Activated naive CD4-positive, alpha-beta T cell treated with anti-CD3 and anti-CD28 coated beads, Interleukin-2, amount 10 ng/mL, durations not matched to agents 7 days and 5 days (primary cell): ENCODE measurements around the gene CELF4.

Experiments
- CTCF ChIA-PET: fragments of 350-600 bp; sonication (Branson Sonifier 250); formaldehyde crosslinking; loops from one replicate; lab custom pipeline; 2021; ENCODE audit warnings: antibody characterized with exemption; lab: Charles Lee
- DNase-seq: peaks from one replicate; pipeline ENCODE4 v3.0.0-alpha.2; 2020
- H3K27ac Mint-ChIP-seq: one replicate; pipeline ENCODE4 v1.8.0; 2021; ENCODE audit warnings: mild to moderate bottlenecking, moderate library complexity, mixed read lengths
- H3K27me3 Mint-ChIP-seq: one replicate; pipeline ENCODE4 v1.8.0; 2021; ENCODE audit warnings: mild to moderate bottlenecking, mixed read lengths
- H3K36me3 Mint-ChIP-seq: one replicate; pipeline ENCODE4 v1.8.0; 2021; ENCODE audit warnings: mixed read lengths
- H3K4me1 Mint-ChIP-seq: one replicate; pipeline ENCODE4 v1.8.0; 2021; ENCODE audit warnings: mixed read lengths
- H3K4me3 Mint-ChIP-seq: one replicate; pipeline ENCODE4 v1.8.0; 2021; ENCODE audit warnings: mild to moderate bottlenecking, moderate library complexity, mixed read lengths
- H3K9me3 Mint-ChIP-seq: one replicate; pipeline ENCODE4 v1.8.0; 2021; ENCODE audit warnings: mixed read lengths

Gene CELF4

DNA sequence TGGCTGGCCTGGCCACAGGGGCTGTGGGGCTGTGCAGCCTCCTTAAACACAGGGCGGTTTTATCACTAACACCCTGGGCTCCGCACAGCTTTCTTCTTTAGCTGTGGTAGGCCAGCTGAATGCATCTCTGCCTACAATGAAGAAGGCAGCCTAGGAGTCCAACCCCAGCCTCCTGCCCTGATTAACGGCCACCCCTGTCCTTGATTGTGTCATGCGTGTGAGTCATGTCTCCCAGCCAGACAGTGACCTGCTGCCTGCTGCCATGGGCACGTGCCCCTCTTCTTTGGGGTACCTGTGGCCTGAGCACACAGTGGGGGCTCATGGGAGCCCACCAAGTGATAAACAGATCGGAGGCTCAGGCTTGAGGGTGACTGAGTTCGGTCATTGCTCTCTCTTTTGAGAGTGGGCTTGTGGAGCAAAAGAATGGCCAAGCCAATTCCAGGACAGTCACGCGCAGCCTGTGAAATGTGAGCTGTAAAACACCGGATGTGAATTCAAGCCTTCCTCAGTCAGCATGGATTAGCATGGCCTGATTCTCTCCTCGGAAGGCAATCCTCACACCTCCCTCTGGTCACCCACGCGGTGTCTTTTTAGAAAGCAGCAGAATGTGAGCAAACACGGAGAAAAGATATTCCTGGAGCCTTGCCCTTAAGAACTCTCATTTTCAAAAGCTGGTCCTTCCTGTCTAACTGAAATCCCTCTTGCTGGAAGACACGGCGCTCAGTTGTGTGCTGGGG, 144.1 kb downstream of the CELF4 start:
- no peaks in the 10 kb centered on the region for H3K4me1 Mint-ChIP-seq
- CTCF ChIA-PET, result no interaction called here
- no peak overlapping the region for H3K27ac Mint-ChIP-seq
- no peaks in the 10 kb centered on the region for H3K27me3 Mint-ChIP-seq
- no peak for DNase-seq
- H3K36me3 Mint-ChIP-seq, result no peaks in the 10 kb centered on the region
- no peak overlapping the region for H3K4me3 Mint-ChIP-seq
- no peaks in the 10 kb centered on the region for H3K9me3 Mint-ChIP-seq

DNA sequence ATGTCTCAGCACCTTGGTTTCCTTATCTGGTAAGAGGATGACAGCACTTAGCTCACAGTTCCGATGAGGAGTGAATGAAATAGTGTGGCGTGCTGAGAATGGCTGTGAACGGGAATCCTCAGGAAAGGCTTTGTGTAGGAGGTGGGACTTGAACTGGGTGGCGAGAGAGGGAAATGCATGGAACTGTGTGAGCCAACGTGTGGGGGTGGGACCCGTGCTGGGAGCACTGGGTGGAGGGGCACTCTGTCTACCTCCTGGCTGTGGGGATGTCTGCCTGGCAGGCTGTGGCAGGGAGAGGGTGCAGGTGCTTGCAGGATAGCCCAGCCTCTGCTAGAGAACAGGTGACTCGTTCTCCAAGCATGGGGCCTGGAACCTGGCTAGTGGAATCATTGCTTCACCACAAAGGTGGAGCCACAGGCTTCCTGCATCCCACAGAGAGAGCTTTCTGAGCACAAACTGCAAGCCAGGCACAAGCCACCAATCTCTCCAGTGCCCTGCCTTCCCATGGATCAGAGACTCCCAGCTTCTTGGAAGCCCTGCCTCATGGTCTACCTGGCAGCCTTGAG, 145.2 kb downstream of the CELF4 start:
- DNase-seq, result no peak
- Mint-ChIP-seq H3K4me1 (no peaks in the 10 kb centered on the region), H3K27ac (no peak overlapping the region), H3K4me3 (no peak overlapping the region), H3K36me3 (no peaks in the 10 kb centered on the region), H3K9me3 (no peaks in the 10 kb centered on the region), H3K27me3 (no peaks in the 10 kb centered on the region)
- CTCF ChIA-PET, result no interaction called here

DNA sequence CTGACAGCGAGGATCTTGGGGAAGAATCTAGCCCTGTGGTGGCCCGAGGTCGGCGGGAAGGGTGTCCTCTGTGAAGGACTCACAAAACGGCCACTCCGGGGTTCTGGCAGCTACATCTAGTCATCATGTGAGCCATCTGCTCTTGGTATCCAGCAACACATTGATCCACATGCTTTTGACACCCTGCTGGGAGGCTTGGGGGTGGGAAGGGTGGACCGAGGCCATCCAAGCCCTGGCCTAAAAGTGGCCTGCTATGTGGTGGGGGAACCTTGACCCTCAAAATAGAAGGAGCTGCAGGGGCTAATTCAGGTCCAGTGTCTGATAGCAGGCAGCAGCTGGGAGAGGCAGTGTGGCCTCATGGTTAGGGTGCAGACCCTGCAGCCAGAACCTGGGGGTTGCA, 145.7 kb downstream of the CELF4 start:
- no peaks in the 10 kb centered on the region for H3K9me3 Mint-ChIP-seq
- no peaks in the 10 kb centered on the region for H3K27me3 Mint-ChIP-seq
- CTCF ChIA-PET, result no interaction called here
- no peak overlapping the region for H3K4me3 Mint-ChIP-seq
- no peaks in the 10 kb centered on the region for H3K4me1 Mint-ChIP-seq
- DNase-seq, result no peak
- H3K27ac Mint-ChIP-seq, result no peak overlapping the region
- no peaks in the 10 kb centered on the region for H3K36me3 Mint-ChIP-seq

DNA sequence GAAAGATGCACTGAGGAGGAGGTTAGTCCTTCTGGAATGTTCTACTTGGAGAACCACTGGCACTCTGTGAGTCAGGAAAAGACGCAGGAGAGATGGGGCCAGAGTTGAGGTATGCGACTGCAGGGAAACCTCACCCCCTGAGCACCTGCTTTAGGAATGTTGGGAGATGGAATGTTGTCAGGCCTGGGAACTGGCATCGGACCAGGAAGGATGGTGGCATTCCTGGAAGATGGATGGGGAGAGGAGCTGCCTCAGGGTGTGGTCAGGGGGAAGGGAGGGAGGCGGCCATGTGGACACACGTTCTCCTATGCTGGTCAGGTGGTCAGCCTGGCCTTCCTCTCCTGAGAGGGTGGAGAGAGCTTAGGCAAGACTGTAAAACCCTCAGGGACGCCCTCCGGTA, 146.3 kb downstream of the CELF4 start:
- Mint-ChIP-seq H3K36me3 (no peaks in the 10 kb centered on the region), H3K9me3 (no peaks in the 10 kb centered on the region), H3K4me3 (no peak overlapping the region), H3K4me1 (no peaks in the 10 kb centered on the region), H3K27ac (no peak overlapping the region), H3K27me3 (no peaks in the 10 kb centered on the region)
- no peak for DNase-seq
- CTCF ChIA-PET, result no interaction called here

DNA sequence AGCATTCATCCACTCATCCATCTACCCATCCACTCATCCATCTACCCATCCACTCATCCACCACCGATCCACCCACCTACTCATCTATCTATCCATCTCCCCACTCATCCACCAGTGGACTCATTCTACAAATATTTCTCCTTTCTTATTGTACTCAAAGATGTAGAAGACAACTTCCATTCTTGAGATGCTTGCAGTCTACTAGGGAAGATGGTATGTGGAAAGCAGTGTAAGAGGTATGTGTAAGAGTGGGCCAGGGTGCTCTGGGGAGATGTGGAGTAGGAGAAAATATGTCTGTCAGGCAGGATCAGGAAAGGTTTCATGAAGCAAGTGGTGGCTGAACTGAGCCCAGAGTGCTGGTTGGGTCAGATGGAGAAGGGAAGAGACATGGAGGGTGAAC, 150.8 kb downstream of the CELF4 start:
- no peaks in the 10 kb centered on the region for H3K9me3 Mint-ChIP-seq
- CTCF ChIA-PET, result no interaction called here

DNA sequence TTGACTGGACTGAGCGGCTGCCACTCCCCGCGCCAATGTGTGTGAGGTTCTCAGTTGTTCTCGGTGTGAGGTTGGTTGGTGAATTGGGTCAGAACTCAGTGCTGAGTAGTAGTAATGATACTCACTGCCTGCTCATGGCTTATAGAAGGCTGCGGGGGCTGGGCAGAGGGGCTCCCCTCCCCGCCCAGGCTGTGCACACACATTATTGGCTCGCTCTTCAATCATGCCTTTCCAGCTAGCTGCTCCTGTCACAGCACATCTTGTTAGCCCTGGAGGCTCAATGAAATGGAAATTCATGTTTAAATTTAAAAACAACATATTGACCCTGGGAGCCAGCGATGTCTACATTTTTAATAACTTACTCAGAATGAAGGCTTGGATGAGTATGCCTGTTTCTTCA, 152.8 kb downstream of the CELF4 start:
- no peak for DNase-seq
- H3K36me3 Mint-ChIP-seq, result no peaks in the 10 kb centered on the region
- H3K9me3 Mint-ChIP-seq, result no peaks in the 10 kb centered on the region
- CTCF ChIA-PET, result no interaction called here
- no peaks in the 10 kb centered on the region for H3K27me3 Mint-ChIP-seq
- no peaks in the 10 kb centered on the region for H3K4me1 Mint-ChIP-seq
- H3K4me3 Mint-ChIP-seq, result no peak overlapping the region
- H3K27ac Mint-ChIP-seq, result no peak overlapping the region

More for the DNA sequence above, 150.8 kb downstream of the CELF4 start:
- Mint-ChIP-seq H3K36me3 (no peaks in the 10 kb centered on the region), H3K27ac (no peak overlapping the region), H3K27me3 (no peaks in the 10 kb centered on the region), H3K4me3 (no peak overlapping the region), H3K4me1 (no peaks in the 10 kb centered on the region)
- no peak for DNase-seq

DNA sequence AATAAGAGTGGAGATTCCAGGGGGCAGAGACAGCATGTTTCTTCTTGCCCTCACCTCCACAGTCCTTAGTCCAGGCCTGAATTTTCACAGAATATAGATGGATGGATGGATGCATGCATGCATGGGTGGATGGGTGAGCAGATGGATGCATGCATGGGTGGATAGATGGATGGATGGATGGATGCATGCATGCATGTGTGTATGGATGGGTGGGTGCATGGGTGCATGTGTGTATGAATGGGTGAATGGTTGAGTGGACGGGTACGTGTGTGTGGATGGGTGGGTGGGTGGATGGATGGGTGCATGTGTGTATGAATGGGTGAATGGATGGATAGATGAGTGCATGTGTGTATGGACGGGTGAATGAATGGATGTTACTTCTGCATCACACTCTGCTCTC, 153.3 kb downstream of the CELF4 start:
- Mint-ChIP-seq H3K27me3 (no peaks in the 10 kb centered on the region), H3K27ac (no peak overlapping the region), H3K9me3 (no peaks in the 10 kb centered on the region), H3K4me1 (no peaks in the 10 kb centered on the region), H3K36me3 (no peaks in the 10 kb centered on the region), H3K4me3 (no peak overlapping the region)
- no peak for DNase-seq
- CTCF ChIA-PET, result no interaction called here

DNA sequence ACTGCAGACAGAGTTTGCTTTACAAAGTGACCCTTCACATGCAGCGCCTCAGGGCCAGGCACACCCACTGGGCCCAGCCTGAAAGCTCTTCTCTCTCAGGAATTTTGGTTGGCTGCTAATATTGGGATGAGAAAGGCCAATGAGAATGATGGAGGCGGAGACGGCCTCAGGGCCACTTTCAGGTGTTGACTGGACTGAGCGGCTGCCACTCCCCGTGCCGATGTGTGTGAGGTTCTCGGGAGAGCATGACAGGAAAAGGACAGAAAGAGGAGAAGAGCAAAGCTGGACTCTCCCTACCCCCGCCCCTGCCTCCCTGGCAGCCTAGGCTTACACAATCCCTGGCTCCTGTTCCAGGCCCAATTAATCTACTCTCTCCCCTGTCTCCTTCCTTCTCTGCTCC, 155.7 kb downstream of the CELF4 start:
- Mint-ChIP-seq H3K4me1 (no peaks in the 10 kb centered on the region), H3K36me3 (no peaks in the 10 kb centered on the region), H3K4me3 (no peak overlapping the region), H3K27ac (no peak overlapping the region), H3K9me3 (no peaks in the 10 kb centered on the region), H3K27me3 (no peaks in the 10 kb centered on the region)
- DNase-seq, result no peak
- CTCF ChIA-PET, result no interaction called here

DNA sequence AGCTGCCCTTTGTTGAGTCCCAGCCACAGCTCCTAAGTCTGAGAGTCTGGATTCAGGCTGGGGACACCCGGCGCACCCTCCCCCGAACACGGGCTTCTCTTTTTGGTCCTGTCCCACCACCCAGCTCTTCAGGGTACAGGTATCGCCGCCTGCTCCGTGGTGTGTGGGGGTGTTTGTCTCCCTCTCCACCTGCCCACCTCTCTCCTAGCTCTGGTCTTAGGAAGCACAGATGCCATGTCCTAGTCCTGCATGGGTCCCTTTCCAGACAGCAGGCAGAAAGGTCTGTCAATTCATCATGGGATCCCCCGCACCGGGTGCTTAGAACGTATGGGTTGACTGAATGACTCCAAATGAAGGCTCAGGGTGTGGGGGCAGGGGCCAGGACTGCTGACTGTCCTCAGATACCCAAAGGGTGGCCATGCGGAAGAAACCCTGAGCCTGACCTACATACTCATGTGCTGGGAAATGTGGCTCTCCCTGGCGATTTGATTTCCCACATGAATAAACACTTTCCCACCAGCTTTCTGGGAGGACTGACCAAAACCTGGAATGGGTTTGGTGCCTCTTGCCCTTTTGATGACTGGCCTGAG, 156.8 kb downstream of the CELF4 start:
- no peak for DNase-seq
- Mint-ChIP-seq H3K27me3 (no peaks in the 10 kb centered on the region), H3K36me3 (no peaks in the 10 kb centered on the region), H3K9me3 (no peaks in the 10 kb centered on the region), H3K4me3 (no peak overlapping the region), H3K27ac (no peak overlapping the region), H3K4me1 (no peaks in the 10 kb centered on the region)
- CTCF ChIA-PET, result no interaction called here

DNA sequence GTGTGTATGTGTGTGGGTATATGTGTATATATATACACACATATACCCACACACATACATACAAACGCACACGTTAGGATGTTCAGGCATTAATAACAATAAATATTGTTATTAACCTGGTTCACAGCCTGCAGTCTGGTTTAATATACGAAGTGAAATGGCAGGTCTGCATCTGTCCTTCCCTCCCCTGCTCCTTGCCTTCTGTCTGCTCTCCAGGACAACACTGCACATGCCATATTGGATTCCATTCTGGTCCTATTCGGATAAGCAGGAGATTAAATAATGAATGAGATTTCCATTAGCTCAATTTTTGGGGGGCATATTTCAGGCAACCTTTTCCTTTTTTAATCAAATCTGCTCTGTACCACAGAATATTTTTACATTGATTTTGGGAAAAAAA, 158.0 kb downstream of the CELF4 start:
- CTCF ChIA-PET, result no interaction called here
- H3K27me3 Mint-ChIP-seq, result no peaks in the 10 kb centered on the region

DNA sequence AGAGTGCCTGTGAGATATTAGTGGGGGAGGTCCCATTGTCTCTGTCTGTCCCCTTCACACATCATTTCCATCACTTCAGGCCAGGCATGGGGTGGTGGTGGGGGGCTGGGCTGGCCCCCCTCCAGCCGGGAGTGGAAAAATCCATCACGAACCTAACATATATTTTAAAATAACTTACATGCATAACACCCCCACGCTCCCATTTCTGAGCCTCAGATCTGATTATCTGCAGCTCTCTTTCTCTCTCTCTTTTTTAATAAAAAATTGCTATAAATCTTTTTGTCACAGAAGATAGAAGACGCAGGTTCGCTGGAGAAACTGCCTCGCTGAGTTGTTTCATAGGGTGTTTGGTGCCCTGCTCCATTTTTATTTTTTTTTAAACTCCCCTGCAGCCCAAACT, 159.8 kb downstream of the CELF4 start:
- Mint-ChIP-seq H3K4me3 (no peak overlapping the region), H3K9me3 (no peaks in the 10 kb centered on the region), H3K27ac (no peak overlapping the region), H3K4me1 (no peaks in the 10 kb centered on the region), H3K27me3 (no peaks in the 10 kb centered on the region), H3K36me3 (no peaks in the 10 kb centered on the region)
- CTCF ChIA-PET, result no interaction called here
- DNase-seq, result no peak

More for the DNA sequence above, 158.0 kb downstream of the CELF4 start:
- Mint-ChIP-seq H3K4me1 (no peaks in the 10 kb centered on the region), H3K36me3 (no peaks in the 10 kb centered on the region), H3K27ac (no peak overlapping the region), H3K9me3 (no peaks in the 10 kb centered on the region), H3K4me3 (no peak overlapping the region)
- no peak for DNase-seq

DNA sequence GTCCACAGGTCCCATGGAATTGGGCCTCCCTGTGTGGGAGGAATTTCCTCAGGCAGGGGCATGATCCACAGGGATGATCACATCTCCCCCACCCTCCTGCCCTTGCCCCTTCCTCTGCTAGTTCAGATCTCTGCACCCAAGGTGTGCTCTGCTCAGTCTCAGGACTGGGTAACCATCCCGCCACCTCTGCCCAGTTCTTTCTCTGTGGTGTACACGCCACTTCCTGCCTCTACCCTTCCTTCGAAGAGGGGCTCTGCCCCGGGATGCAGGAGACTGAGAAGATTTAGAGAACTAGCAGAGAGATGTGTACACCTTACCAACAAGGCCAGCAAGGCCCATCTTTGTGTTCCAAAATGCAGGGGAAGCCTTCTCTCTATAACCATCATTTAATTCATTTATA, 160.4 kb downstream of the CELF4 start:
- H3K4me1 Mint-ChIP-seq, result no peaks in the 10 kb centered on the region
- CTCF ChIA-PET, result no interaction called here
- H3K4me3 Mint-ChIP-seq, result no peak overlapping the region
- H3K27ac Mint-ChIP-seq, result no peak overlapping the region
- H3K36me3 Mint-ChIP-seq, result no peaks in the 10 kb centered on the region
- H3K9me3 Mint-ChIP-seq, result no peaks in the 10 kb centered on the region
- H3K27me3 Mint-ChIP-seq, result no peaks in the 10 kb centered on the region
- no peak for DNase-seq

DNA sequence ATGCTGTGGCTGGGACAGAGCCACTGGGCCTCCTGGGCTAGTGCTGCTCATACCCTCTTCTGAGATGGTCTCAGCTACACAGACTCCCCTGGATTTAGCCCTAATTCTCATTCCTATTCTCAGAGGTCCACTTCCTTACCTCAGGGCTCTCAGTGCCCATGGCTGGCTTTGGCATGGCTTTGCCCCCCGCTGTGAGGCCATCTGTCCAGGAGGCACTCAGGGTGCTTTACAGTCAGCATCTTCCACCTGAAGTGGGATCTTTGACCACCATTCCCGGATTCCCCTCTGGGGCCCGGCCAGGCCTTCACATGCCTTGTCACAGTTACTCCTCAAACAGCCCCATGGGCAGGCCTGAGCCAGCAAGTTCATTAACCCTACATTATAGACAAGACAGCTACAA, 161.8 kb downstream of the CELF4 start:
- CTCF ChIA-PET, result no interaction called here
- no peaks in the 10 kb centered on the region for H3K9me3 Mint-ChIP-seq
- H3K27ac Mint-ChIP-seq, result no peak overlapping the region
- H3K27me3 Mint-ChIP-seq, result no peaks in the 10 kb centered on the region
- H3K36me3 Mint-ChIP-seq, result no peaks in the 10 kb centered on the region
- no peak overlapping the region for H3K4me3 Mint-ChIP-seq
- no peak for DNase-seq
- no peaks in the 10 kb centered on the region for H3K4me1 Mint-ChIP-seq

DNA sequence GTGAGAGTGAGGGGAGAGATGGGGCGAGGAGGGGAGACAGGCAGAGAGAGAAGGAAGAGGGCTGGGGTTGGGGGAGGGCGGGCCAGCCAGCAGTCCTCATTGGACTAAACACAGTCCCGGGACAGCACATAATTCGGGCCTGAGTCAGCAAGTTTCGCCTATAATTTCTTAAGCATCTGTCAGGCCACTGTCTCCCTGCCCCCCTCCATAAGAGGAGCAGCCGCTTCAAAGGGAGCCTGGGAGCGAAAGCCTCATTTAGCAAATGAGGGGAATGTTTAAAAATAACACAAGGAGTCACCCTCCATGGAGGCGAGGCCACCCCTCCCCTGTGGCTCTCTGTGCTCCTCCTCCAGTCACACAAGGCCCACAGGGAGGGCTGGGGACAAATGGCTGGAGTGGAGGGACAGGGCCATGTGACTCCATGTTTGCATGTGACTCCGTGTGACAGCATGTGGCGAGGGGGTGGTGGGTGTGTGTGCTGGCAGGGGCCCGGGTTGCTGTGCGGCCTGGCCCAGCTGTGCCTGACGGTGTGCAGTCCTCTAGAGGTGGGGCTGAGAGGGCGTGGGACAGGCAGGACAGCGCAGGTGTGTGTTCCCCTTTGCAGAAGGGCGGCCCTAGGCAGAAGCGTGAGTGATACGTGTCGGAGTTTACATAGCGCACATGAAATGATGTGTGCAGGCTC, 162.4 kb downstream of the CELF4 start:
- no peaks in the 10 kb centered on the region for H3K9me3 Mint-ChIP-seq
- H3K27ac Mint-ChIP-seq, result no peak overlapping the region
- no peaks in the 10 kb centered on the region for H3K4me1 Mint-ChIP-seq
- CTCF ChIA-PET, result no interaction called here
- DNase-seq, result no peak
- no peak overlapping the region for H3K4me3 Mint-ChIP-seq
- H3K27me3 Mint-ChIP-seq, result no peaks in the 10 kb centered on the region
- H3K36me3 Mint-ChIP-seq, result no peaks in the 10 kb centered on the region

DNA sequence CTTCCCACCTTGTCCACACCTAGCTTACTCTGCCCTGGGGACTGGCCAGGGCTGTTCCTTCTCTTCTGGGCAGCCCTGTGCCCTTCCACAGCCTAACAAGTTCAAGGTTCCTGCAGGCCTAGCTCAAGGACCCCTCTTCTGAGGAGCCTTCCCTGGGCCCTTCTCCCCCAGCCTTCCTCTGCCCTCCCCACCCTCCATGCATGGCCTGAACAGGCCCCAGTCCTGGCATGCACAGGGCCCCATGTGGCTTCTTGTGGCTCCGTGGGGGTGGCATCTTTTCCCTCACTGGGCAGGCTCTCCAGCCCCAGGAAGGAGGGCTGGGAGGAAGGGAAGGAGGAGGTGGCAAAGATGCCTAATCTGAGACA, 162.9 kb downstream of the CELF4 start:
- Mint-ChIP-seq H3K27me3 (no peaks in the 10 kb centered on the region), H3K27ac (no peak overlapping the region), H3K36me3 (no peaks in the 10 kb centered on the region), H3K4me1 (no peaks in the 10 kb centered on the region), H3K9me3 (no peaks in the 10 kb centered on the region), H3K4me3 (no peak overlapping the region)
- CTCF ChIA-PET, result no interaction called here
- no peak for DNase-seq
